GM23338 (cell line): Measurements from ENCODE around the gene CNTNAP5. TPM values are rescaled to one million over a fixed set of nuclear protein-coding genes. Genes with fewer than 3 reads are reported as not detected.
"Not testable (repeated sequence)": the region's sequence is repeated elsewhere in the genome, so short reads cannot be mapped to it uniquely, and the experiment has no call there.

ENCODE experiments used
- ATAC-seq: fragments of 200-7000 bp; cut with Tn5 transposase; 3 replicates; pipeline ENCODE4 v1.9.1; 2020
- DNase-seq: peaks from one replicate; pipeline ENCODE4 v3.0.0-alpha.2; 2015; ENCODE audit warnings: low spot score
- H2AFZ ChIP-seq: fragments of 200-600 bp; sonication (generic); 2 replicates; pipeline ENCODE4 v1.8.0; 2016; ENCODE audit warnings: antibody characterized with exemption, mild to moderate bottlenecking, moderate library complexity
- H3F3A ChIP-seq: fragments of 200-600 bp; sonication (generic); replicated peaks from 2 replicates; pipeline ENCODE4 v1.8.0; 2017; ENCODE audit warnings: antibody characterized with exemption, mixed run types, low read depth
- H3K27ac ChIP-seq: fragments of 200-600 bp; sonication (generic); 2 replicates; pipeline ENCODE4 v1.6.1; 2016; ENCODE audit warnings: low read depth
- H3K27me3 ChIP-seq: fragments of 200-600 bp; sonication (generic); 2 replicates; pipeline ENCODE4 v1.8.0; 2016; ENCODE audit warnings: mild to moderate bottlenecking, mixed run types, moderate library complexity; ENCODE audit not compliant: insufficient read depth
- H3K36me3 ChIP-seq: fragments of 200-600 bp; sonication (generic); 2 replicates; pipeline ENCODE4 v1.8.0; 2016; ENCODE audit warnings: mild to moderate bottlenecking; ENCODE audit not compliant: insufficient read depth
- H3K4me1 ChIP-seq: fragments of 200-600 bp; sonication (generic); 2 replicates; pipeline ENCODE4 v1.8.0; 2016; ENCODE audit warnings: mild to moderate bottlenecking, moderate library complexity; ENCODE audit not compliant: insufficient read depth
- H3K4me2 ChIP-seq: fragments of 200-600 bp; sonication (generic); 2 replicates; pipeline ENCODE4 v1.7.1; 2017; ENCODE audit warnings: mixed run types
- H3K4me3 ChIP-seq: fragments of 200-600 bp; sonication (generic); 2 replicates; pipeline ENCODE4 v1.6.1; 2016; ENCODE audit warnings: mixed run types
- H3K79me2 ChIP-seq: fragments of 200-600 bp; sonication (generic); replicated peaks from 2 replicates; pipeline ENCODE4 v1.8.0; 2017; ENCODE audit warnings: mild to moderate bottlenecking; ENCODE audit not compliant: insufficient read depth
- H3K9me2 ChIP-seq: fragments of 200-600 bp; sonication (generic); 2 replicates; pipeline ENCODE4 v1.8.0; 2017; ENCODE audit not compliant: insufficient read depth
- H4K20me1 ChIP-seq: fragments of 200-600 bp; sonication (generic); replicated peaks from 2 replicates; pipeline ENCODE4 v1.8.0; 2017; ENCODE audit warnings: mild to moderate bottlenecking; ENCODE audit not compliant: insufficient read depth
- H3K27ac Mint-ChIP-seq: 2 replicates; pipeline ENCODE4 v1.8.0; 2020; ENCODE audit warnings: inconsistent platforms, mild to moderate bottlenecking, moderate library complexity, mixed read lengths
- H3K27me3 Mint-ChIP-seq: 3 replicates; pipeline ENCODE4 v1.8.0; 2022; ENCODE audit warnings: low read depth, mild to moderate bottlenecking, moderate library complexity, mixed read lengths, inconsistent platforms; ENCODE audit not compliant: insufficient read depth, poor library complexity
- H3K36me3 Mint-ChIP-seq: 3 replicates; pipeline ENCODE4 v1.8.0; 2021; ENCODE audit warnings: low read depth, mild to moderate bottlenecking, inconsistent platforms, moderate library complexity, mixed read lengths
- H3K4me1 Mint-ChIP-seq: 3 replicates; pipeline ENCODE4 v1.8.0; 2020; ENCODE audit warnings: mild to moderate bottlenecking, inconsistent platforms, mixed read lengths
- H3K4me3 Mint-ChIP-seq: 3 replicates; pipeline ENCODE4 v1.8.0; 2021; ENCODE audit warnings: moderate library complexity, mild to moderate bottlenecking, inconsistent platforms, mixed read lengths
- H3K9me3 Mint-ChIP-seq: 3 replicates; pipeline ENCODE4 v1.8.0; 2020; ENCODE audit warnings: moderate library complexity, mild to moderate bottlenecking, inconsistent platforms, mixed read lengths
- CREB1 ChIP-seq: fragments of 250-450 bp; sonication (Bioruptor Pico); IDR thresholded peaks from 2 replicates; pipeline ENCODE4 v1.5.0; 2020; ENCODE audit warnings: low read depth, mild to moderate bottlenecking, moderate library complexity
- CTCF ChIP-seq, 2 experiments: fragments of 200-600 bp in 1 of 2; sonication (generic) in 1 of 2; conservative IDR thresholded peaks; 2 replicates each; pipeline versions ENCODE4 v1.5.1 to v1.6.1; 2016 to 2017; ENCODE audit warnings: antibody characterized with exemption in 2 of 2, low read depth in 2 of 2, mild to moderate bottlenecking in 2 of 2, moderate library complexity in 1 of 2
- ETS1 ChIP-seq: IDR thresholded peaks from 2 replicates; pipeline ENCODE4 v1.6.1; 2016; ENCODE audit warnings: antibody characterized with exemption
- EZH2 ChIP-seq: fragments of 200-600 bp; sonication (generic); IDR thresholded peaks from one replicate; pipeline ENCODE4 v1.8.0; 2017; ENCODE audit warnings: antibody characterized with exemption, mild to moderate bottlenecking, low read depth; ENCODE audit not compliant: unreplicated experiment
- EZH2phosphoT487 ChIP-seq: fragments of 200-600 bp; sonication (generic); IDR thresholded peaks from one replicate; pipeline ENCODE4 v1.8.1; 2018; ENCODE audit warnings: antibody characterized with exemption; ENCODE audit not compliant: unreplicated experiment
- JUNB ChIP-seq: IDR thresholded peaks from one replicate; pipeline ENCODE4 v1.6.1; 2016; ENCODE audit warnings: antibody characterized with exemption; ENCODE audit not compliant: unreplicated experiment
- NANOG ChIP-seq: IDR thresholded peaks from 2 replicates; pipeline ENCODE4 v1.6.1; 2016; ENCODE audit warnings: antibody characterized with exemption, borderline replicate concordance
- POLR2AphosphoS5 ChIP-seq: IDR thresholded peaks from 2 replicates; pipeline ENCODE4 v1.6.1; 2016; ENCODE audit warnings: antibody characterized with exemption, low read depth
- REST ChIP-seq: IDR thresholded peaks from one replicate; pipeline ENCODE4 v1.6.1; 2018; ENCODE audit warnings: antibody characterized with exemption; ENCODE audit not compliant: unreplicated experiment
- ZNF114 ChIP-seq: fragments of 250-450 bp; sonication (Bioruptor Pico); IDR thresholded peaks from 2 replicates; pipeline ENCODE4 v1.5.0; 2020; ENCODE audit warnings: mild to moderate bottlenecking, moderate library complexity
- ZNF331 ChIP-seq: fragments of 250-450 bp; sonication (Bioruptor Pico); IDR thresholded peaks from 2 replicates; pipeline ENCODE4 v1.5.0; 2020; ENCODE audit warnings: low read depth, mild to moderate bottlenecking, moderate library complexity
- polyA plus RNA-seq: library from polyadenylated mRNA; unstranded; fragments of >200 nt; fragmentation: Nextera tagmentation; extraction: Ambion mirVana; gene quantifications from 2 replicates; pipeline ENCODE4 v1.2.1, GENCODE V29; 2016
- total RNA-seq: library from RNA; depleted of rRNA; stranded (reverse); fragments of >200 nt; shearing (Covaris generic); gene quantifications from 2 replicates; pipeline ENCODE4 v1.2.3, GENCODE V29; 2014

CNTNAP5 gene
- total and polyA plus RNA-seq, 2 experiments from 2014 or later = 0.49 to 0.50 TPM

- peaks cover 1% of the 10 kb centered on the region; the same call in 1 of the 3 replicates for H3K4me1 Mint-ChIP-seq
- no peak overlapping the region for H3K27ac ChIP-seq
- no peak for TF ChIP-seq ZNF114 (CRISPR knock-in tag)
- no peak for TF ChIP-seq REST
- no peak for TF ChIP-seq EZH2
- no peak for TF ChIP-seq CTCF (conservative IDR thresholded peaks at IDR 0.05; ENCODE audit: low read depth in 2 of 2)
- TF ChIP-seq ZNF331 (CRISPR knock-in tag) = no peak
- no peak for TF ChIP-seq POLR2AphosphoS5
- TF ChIP-seq CREB1 (CRISPR knock-in tag) = no peak
- TF ChIP-seq ETS1 = no peak
- no peak for TF ChIP-seq NANOG
- TF ChIP-seq JUNB = no peak
- no peak for TF ChIP-seq EZH2phosphoT487
- peaks cover under 1% of the 10 kb centered on the region; the same call in 2 of the 3 replicates for H3K36me3 Mint-ChIP-seq
- H3K36me3 ChIP-seq = no peaks in the 10 kb centered on the region
- H3K27ac Mint-ChIP-seq = no peak overlapping the region
- H3K9me2 ChIP-seq = no peaks in the 10 kb centered on the region; the same call in 1 of the 2 replicates
- H3K27me3 Mint-ChIP-seq = no peaks in the 10 kb centered on the region
- H3K4me3 ChIP-seq = no peak overlapping the region
- no peak overlapping the region for H3K4me3 Mint-ChIP-seq
- H3K4me2 ChIP-seq = no peak overlapping the region
- no peaks in the 10 kb centered on the region for H3F3A ChIP-seq
- no peaks in the 10 kb centered on the region for H4K20me1 ChIP-seq
- H3K27me3 ChIP-seq = no peaks in the 10 kb centered on the region
- no peaks in the 10 kb centered on the region for H3K79me2 ChIP-seq
- 0 out of 2 replicates have a peak, but pooled peaks cover 1% of the 10 kb centered on the region for H3K4me1 ChIP-seq
- DNase-seq = no peak
- H3K9me3 Mint-ChIP-seq = no peaks in the 10 kb centered on the region
- H2AFZ ChIP-seq = no peak overlapping the region
- no peak for ATAC-seq
Measured at GRCh38 chr2:124402274-124402673, 377.2 kb downstream of the CNTNAP5 start.

GRCh38 chr2:124407836-124408534 is 382.9 kb downstream of the CNTNAP5 start:
- ATAC-seq, H3K4me1 ChIP-seq, H3K4me3 ChIP-seq, H4K20me1 ChIP-seq, H3K4me3 Mint-ChIP-seq, H3F3A ChIP-seq, H3K4me2 ChIP-seq, H3K9me3 Mint-ChIP-seq, H3K36me3 Mint-ChIP-seq, H3K27ac Mint-ChIP-seq, H3K27me3 ChIP-seq, H3K27me3 Mint-ChIP-seq, H3K27ac ChIP-seq, DNase-seq, H3K9me2 ChIP-seq, H3K4me1 Mint-ChIP-seq, H3K36me3 ChIP-seq, H3K79me2 ChIP-seq: not testable (repeated sequence)
- peak overlapping the region; percentile 15; the same call in 1 of the 2 replicates for H2AFZ ChIP-seq
